Measurements from ENCODE around the gene TTLL11.
A peak's percentile ranks its signal among the peaks of the same experiment; 100 is the strongest.

The TTLL11 gene

GRCh38 chr9:122109035-122109813 is 16.1 kb upstream of the TTLL11 start:
- DNase-seq (ENCODE audit: low spot score) = no peak

DNA sequence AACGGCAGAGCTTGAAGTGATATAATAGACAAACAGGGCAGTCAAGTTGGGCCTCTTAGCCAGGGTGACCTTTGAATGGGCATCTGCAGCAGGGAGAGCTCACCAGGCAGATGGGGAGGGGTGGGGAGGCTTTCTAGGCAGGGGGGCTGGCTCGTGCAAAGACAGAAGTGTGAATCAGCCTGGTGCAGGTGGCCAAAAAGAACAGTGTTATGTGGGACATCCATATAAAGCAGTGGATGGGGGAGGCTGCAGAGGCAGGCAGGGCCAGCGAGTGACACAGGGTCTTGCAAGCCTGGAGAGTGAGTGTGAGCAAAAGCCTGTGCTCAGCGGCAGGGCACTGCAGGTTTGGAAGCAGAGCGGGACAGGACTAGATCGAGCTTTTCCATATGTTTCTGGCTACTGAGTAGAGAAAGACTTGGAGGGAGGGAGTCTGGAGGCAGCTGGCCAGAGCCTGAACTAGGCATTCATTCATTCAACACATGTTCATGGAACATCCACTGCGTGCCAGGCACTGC is 14.2 kb upstream of the TTLL11 start:
- no peak for DNase-seq (ENCODE audit: low spot score)

- DNase-seq (ENCODE audit: low spot score) = no peak
Observed at GRCh38 chr9:122106576-122106975, 13.5 kb upstream of the TTLL11 start.

GRCh38 chr9:122103985-122104384 is 10.9 kb upstream of the TTLL11 start:
- DNase-seq (ENCODE audit: low spot score) = no peak

- no peak for DNase-seq (ENCODE audit: low spot score)
Observed at GRCh38 chr9:122102156-122102555, 9.0 kb upstream of the TTLL11 start.

GRCh38 chr9:122100756-122101155 is 7.6 kb upstream of the TTLL11 start:
- no peak for DNase-seq (ENCODE audit: low spot score)

- DNase-seq (ENCODE audit: low spot score) = peak; percentile 77
Observed at GRCh38 chr9:122099271-122099869, 6.3 kb upstream of the TTLL11 start.

- no peak for DNase-seq (ENCODE audit: low spot score)
Observed at GRCh38 chr9:122097679-122098315, 4.7 kb upstream of the TTLL11 start.

DNA sequence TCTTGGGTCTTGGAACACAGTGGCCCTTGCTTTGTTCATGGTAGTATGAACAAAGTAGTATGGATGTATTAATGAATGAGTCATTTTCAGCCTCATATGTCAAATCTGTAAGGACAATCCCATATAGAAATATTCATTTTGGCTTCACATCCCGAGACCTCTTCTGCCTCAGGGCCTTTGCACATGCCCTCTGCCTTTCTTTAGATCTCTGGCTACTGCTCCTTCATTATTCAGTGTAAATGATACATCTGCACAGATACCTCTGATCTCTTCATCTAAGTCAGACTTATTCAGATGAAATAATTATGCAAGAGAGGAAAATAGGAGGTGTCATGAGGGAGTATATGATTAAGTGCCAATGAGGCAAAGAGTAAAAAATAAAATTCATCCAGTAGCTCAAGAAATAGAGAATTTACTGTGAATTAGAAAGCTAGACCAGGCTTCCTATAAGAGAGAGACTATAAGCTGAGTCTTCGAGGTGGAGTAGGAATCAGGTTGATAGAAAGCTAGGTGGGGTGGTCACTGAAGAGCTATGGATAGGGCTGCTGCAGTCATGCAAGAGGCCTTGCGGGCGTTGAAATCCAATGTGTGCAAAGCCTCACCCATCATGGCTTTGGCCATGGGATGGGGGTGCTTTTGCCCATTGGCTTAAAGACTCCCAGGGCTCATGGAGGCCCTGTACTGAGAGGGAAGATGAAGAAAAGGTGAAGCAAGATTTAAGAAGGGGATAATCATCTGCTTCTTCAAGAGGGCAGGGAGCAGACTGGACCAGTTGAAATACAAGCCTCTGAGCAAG is 3.7 kb upstream of the TTLL11 start:
- no peak for DNase-seq (ENCODE audit: low spot score)

DNA sequence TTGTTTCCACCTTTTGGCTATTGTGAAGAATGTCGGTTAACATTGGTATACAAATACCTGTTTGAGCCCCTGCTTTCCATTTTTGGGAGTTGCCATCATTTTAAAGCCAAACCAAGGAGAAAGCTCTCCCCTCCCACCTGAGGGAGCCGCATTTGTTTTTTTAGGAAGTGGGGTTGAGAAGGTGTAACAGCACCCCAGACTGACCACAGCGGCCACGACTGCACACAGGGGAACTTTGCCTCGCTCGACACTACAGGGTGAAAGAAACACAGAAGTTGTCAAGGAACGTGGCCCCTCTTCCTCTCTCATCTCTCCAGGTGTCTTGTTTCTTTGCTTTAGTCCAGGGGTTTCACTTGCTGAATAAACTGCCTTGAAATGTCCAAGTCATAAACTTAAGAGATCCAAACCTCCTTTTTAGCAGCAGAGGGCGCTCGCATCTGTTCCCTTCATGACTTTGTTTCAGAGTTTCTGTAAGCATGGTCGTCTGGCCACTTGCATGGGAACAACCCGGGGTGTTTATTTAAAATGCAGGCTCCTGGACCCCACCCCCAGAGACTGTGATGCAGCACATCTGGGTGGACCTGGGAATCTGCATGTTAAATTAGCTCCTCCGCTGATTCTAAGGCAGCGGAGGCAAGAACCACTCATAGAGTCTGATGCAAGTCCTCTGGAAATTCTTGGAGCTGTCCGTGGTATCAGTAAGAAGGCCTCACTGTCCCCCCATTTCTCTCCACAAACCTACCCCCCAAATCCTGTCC is 2.1 kb upstream of the TTLL11 start:
- peak; percentile 56 for DNase-seq (ENCODE audit: low spot score)

- no peak for DNase-seq (ENCODE audit: low spot score)
Observed at GRCh38 chr9:122091682-122092592, 1.2 kb downstream of the TTLL11 start.

GRCh38 chr9:122090981-122091380 is 2.1 kb downstream of the TTLL11 start:
- DNase-seq (ENCODE audit: low spot score) = no peak

GRCh38 chr9:122090287-122090883 is 2.7 kb downstream of the TTLL11 start:
- DNase-seq (ENCODE audit: low spot score) = no peak

DNA sequence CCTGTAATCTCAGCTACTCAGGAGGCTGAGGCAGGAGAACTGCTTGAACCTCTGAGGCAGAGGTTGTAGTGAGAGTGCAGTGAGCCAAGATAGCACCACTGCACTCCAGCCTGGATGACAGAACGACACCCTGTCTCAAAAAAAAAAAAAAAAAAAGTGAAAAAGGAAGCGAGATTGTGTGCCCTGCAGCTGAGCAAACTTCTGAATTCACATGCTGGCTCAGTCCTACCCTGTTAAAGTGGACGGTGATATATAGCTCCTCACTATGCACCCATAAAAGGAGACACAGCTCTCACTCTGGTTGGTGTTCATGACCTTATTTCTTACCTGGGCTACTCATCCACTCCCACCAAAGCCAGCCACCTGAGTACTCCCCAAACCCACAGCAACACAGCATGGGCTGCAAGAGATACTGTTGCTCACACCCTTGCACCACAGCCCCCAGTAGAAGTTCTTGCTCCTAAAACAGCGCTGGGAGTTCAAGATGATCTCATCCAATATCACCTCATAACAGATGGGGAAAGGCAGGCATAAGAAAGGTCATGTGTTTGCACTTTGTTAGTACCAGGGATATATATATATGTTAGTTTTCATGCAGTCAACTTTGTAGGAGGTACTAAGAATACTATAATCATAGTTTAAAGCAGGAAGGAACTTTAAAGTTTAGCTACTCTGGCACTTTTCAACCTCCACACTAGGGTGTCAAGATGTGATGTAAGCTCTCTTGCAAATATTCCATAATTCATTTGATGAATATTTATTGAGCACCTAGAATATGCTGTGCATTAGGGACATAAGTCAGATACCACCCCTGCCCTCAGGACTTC is 4.0 kb downstream of the TTLL11 start:
- no peak for DNase-seq (ENCODE audit: low spot score)

GRCh38 chr9:122087406-122088200 is 5.5 kb downstream of the TTLL11 start:
- no peak for DNase-seq (ENCODE audit: low spot score)

GRCh38 chr9:122086873-122087272 is 6.2 kb downstream of the TTLL11 start:
- no peak for DNase-seq (ENCODE audit: low spot score)

- DNase-seq (ENCODE audit: low spot score) = no peak
Observed at GRCh38 chr9:122085260-122085659, 7.8 kb downstream of the TTLL11 start.

- DNase-seq (ENCODE audit: low spot score) = no peak
Observed at GRCh38 chr9:122084026-122084675, 9.0 kb downstream of the TTLL11 start.

Data from LoVo (cell line).